ENCODE data around the gene CYSTM1. TPM values are rescaled to one million over a fixed set of nuclear protein-coding genes. Genes with fewer than 3 reads are reported as not detected.

Gene CYSTM1
- polyA plus RNA-seq, 4 donors, result 63.4 to 82.0 (median 74.5) TPM

- no peak for DNase-seq (ENCODE audit: low read depth in 4 of 4, low spot score in 2 of 4)
These were observed 75.4 kb downstream of the CYSTM1 start for GRCh38 chr5:140250386-140250785.

- no peak for DNase-seq (ENCODE audit: low read depth in 4 of 4, low spot score in 2 of 4)
These were observed 76.6 kb downstream of the CYSTM1 start for GRCh38 chr5:140251527-140251973.

DNA sequence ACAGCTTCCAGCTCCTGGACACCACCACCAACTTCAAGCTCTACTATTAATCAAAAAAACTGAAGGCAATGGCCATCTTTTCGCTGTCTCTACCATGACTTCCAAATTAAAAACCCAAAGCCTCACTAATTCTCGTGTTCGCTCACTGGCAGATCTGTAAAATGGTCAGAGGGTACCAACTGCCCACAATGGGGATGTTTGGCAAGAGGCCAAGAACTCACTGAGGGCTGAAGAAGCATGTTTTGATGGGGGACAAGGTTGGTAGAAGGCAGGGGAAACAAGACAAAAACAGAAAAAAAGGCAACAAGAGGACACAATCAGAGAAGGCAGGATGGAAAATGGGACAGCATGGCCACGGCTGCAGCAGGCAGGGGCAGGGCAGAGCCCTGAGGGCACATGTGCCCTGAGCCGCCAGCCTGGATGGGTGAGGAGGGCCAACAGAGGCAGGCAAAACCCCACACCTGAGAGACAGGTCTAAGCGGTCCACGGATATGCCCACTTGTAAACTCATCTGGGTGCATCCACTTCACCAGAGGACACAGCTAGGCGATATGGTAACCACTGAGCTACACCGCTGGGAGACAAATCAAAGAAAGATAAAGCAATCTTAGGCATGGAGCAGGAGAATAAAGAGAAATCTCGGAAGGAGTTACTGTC, 77.6 kb downstream of the CYSTM1 start:
- DNase-seq (ENCODE audit: low read depth in 4 of 4, low spot score in 2 of 4), result no peak

DNA sequence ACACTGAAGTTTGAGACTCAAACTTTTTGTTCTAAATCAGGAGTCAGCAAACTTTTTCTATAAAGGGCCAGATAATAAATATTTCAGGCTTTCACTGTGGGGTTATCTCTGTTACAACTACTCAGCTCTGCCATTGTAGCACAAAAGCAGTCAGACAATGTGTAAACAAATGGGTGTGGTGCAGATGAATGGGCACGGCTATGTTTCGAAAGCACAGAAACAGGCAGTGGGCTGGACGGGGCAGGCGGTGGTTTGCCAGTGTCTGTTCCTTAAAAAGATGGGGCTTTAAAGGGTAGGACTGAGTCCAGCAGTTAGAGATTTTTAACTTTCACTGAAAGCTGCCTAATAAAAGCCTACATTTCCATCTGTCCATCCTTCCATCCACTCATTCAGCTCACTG, 79.0 kb downstream of the CYSTM1 start:
- no peak for DNase-seq (ENCODE audit: low read depth in 4 of 4, low spot score in 2 of 4)

- no peak for DNase-seq (ENCODE audit: low read depth in 4 of 4, low spot score in 2 of 4)
These were observed 80.6 kb downstream of the CYSTM1 start for GRCh38 chr5:140255460-140256157.

DNA sequence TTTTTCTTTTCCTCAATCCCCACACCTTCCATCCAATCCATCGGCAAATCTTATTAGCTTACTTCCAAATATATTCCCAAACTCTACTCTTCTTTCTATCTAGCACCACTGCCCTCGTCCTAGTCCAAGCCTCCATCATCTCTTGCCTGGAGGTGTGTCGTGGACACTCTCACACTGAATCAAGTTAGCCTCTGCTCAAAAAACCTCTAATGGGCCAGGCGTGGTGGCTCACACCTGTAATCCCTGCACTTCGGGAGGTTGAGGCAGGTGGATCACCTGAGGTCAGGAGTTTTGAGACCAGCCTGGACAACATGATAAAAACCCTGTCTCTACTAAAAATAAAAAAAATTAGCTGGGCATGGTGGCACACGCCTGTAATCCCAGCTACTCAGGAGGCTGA, 81.7 kb downstream of the CYSTM1 start:
- no peak for DNase-seq (ENCODE audit: low read depth in 4 of 4, low spot score in 2 of 4)

- DNase-seq (ENCODE audit: low read depth in 4 of 4, low spot score in 2 of 4), result no peak
These were observed 83.0 kb downstream of the CYSTM1 start for GRCh38 chr5:140258016-140258415.

- no peak for DNase-seq (ENCODE audit: low read depth in 4 of 4, low spot score in 2 of 4)
These were observed 83.9 kb downstream of the CYSTM1 start for GRCh38 chr5:140258873-140259272.

DNA sequence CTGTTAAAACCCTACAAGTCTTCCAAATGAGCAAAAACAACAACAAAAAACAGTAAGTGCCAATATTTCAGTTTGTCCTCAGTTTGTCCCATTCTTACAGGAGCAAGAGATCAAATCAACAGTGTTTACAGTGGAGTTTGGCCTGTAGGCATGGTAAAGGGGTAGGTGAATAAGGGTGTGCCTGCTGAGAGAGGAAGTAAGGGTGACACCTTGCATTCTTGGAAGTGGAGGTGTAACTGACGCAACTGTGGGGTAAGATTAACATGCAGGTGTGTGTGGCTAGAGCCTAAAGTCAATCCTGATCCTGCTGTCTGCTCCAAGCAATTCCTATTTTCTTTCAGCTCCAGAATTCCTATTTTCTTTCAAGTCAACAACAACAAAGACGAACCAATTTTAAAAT, 84.5 kb downstream of the CYSTM1 start:
- no peak for DNase-seq (ENCODE audit: low read depth in 4 of 4, low spot score in 2 of 4)

- no peak for DNase-seq (ENCODE audit: low read depth in 4 of 4, low spot score in 2 of 4)
These were observed 85.2 kb downstream of the CYSTM1 start for GRCh38 chr5:140260089-140260656.

- DNase-seq (ENCODE audit: low read depth in 4 of 4, low spot score in 2 of 4), result no peak
These were observed 86.6 kb downstream of the CYSTM1 start for GRCh38 chr5:140261403-140262171.

DNA sequence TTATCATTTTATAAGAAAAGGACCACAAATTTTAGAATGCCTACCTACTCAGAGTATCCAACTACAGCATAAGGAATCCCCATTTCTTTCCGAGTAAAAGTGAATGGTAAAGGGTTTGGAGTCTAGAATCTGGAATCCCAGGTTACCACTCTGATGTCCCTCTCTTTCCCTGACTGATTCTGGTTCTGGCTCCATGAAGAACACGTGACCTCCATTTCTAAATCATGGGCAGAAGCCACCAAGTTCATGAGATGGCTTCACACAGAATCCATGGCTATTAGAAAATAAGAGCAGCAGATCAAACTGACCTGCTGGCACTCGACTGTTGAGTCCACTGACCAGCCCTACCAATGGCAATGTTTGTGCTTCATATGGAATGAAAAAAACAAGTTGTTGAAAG, 87.2 kb downstream of the CYSTM1 start:
- no peak for DNase-seq (ENCODE audit: low read depth in 4 of 4, low spot score in 2 of 4)

DNA sequence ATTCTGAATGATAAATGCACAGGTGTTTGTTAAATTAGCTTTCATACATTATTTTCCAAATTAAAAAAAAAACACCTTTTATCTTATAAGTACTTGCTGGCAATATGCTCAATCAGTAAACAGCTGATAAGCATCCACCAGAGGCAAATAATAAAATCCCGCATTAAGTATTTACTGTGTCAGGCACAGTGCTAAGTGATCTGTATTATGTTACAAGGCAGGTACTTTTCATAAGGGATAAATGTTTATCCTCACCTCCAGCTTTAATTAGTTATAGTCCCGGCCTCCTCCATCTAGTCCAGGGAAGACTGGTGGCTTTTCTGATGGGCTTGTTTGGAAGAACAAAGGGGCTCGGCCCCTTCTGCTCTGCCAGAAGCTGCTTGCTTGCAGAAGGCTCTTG, 87.9 kb downstream of the CYSTM1 start:
- DNase-seq (ENCODE audit: low read depth in 4 of 4, low spot score in 2 of 4), result no peak

DNA sequence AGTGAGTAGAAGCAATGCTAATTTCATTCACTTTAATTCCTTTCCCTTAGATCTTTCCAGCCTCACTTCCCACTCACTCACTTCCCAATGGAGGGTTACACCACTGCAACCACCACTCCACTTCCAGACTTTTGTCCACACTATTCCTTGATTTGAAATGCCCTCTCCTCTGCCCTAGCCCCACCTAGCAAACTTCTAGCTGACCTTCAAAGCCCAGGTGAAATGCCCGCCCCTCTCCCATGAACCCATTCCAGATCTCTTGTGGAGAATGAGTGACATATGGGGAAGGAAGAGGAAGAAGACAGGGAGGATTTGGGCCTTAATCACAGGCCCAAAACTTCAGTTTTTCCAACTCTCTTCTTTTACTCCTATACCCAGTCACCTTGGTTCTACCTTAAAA, 90.9 kb downstream of the CYSTM1 start:
- no peak for DNase-seq (ENCODE audit: low read depth in 4 of 4, low spot score in 2 of 4)

DNA sequence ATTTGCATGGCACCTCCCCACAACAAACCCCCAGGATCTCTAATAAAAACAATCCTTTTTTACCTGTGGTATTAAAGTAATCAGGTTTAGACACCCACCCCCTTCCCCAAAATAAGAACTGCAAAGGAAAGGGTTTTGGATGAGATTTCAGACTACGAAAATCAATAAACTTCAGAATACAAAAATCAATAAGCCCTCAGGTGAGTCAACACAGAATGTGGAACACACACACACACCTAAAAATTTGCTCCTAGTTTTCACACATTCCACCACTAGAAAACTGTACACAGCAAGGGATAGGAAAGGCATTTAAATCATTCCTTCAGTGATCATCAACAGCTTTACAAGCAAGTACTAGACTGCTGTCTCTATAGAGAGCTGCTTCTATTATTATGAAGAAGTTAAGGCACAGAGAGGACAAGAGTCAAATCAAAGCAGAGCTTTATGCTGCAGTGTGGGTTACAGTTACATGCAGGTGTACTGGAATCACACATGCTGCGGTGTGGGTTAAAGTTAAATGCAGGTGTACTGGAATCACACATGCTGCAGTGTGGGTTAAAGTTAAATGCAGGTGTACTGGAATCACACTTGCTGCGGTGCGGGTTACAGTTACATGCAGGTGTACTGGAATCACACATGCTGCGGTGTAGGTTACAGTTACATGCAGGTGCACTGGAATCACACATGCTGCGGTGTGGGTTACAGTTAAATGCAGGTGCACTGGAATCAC, 91.6 kb downstream of the CYSTM1 start:
- no peak for DNase-seq (ENCODE audit: low read depth in 4 of 4, low spot score in 2 of 4)

DNA sequence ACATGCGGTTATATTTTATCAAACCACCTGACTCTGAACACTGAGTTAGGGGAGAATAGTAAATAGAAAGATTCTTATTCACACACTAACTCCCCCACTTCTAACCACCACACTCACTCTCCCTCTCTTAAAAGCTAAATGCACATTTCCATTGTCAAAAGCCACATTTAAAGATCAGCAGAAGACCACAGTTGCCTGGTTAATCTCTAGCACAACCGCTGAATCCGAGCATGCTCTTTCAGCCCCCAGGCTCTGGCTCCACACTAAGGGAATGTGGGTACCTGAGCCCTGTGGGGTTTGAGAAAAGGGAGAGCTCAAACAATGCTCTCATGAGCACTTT, 92.2 kb downstream of the CYSTM1 start:
- no peak for DNase-seq (ENCODE audit: low read depth in 4 of 4, low spot score in 2 of 4)

DNA sequence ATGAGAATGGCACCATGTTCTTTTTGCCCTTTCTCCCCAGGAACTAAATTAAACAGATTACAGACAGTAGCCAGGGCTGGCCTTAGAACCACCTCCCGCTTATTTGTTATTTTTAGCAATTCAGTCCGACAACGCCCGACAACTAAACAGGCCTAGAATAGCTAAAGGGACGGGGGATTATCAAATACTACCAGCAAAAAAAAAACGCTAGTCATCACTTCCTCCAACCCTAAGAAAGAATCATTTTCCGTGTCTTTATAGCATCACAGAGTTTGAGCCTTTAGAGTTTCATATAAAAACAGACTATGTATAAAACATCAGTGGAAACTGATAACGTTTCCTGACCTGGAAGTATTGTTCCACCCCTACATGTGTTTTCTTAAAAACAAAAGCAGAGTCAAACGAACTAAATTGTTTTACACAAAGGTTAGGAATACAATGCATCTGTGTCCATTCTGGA, 92.6 kb downstream of the CYSTM1 start:
- DNase-seq (ENCODE audit: low read depth in 4 of 4, low spot score in 2 of 4), result no peak

DNA sequence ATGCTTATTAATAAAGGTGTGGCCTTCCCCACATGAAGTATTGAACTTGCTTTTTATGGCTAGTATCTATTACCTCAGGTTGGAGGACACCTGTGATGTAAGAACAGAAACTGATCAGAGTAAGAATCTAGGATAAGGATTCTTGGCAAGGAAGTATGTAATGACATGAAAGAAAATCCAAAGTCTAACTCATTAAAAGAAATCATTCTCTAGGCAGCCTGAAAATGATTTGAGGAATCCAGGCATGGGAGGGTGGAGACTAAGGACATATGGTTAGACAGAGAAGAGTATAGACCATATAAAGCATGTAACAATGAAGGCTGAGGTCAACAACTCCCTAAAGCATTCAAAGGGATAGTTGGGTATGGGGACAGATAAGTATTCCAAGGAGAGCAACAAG, 95.0 kb downstream of the CYSTM1 start:
- no peak for DNase-seq (ENCODE audit: low read depth in 4 of 4, low spot score in 2 of 4)

DNA sequence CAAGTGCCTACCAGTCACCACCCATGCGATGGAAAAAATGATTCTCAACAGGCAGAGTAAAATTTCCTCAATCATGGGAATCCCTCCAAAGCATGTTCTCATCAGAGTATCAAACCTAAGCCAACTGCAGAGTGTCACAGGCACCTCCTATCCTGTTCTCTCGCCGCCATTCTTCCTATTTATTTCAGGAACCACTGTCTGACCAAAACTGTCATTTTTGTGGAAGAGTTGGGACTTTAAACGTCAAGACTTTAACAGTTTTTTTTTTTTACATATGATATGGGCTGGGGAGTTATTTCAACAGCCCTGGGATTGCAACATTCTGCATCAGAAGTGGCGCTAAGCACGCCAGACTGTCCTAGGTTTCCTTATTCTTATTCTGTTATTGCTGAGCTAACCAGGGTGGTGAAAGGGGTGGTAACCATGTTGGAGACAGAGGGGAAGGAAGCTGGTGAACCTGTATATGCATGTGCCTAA, 98.5 kb downstream of the CYSTM1 start:
- DNase-seq (ENCODE audit: low read depth in 4 of 4, low spot score in 2 of 4), result no peak

DNA sequence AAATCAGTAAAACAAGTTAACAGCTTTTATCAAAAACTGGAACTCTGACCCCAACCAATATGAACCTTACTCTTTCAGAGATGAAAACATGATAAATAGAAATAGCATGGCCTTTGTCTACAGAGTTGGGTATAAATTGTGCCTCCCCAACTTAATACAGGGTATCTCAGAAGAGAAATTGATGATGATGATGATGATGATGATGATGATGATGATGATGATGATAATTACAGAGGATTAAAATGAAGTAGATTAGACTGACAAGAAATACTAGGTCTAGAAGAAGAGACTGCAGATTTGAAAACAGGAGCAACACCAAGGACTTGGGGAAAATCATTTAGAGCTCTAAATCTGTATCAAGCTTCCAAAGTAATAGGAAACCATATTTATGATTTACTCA, 100.8 kb downstream of the CYSTM1 start:
- DNase-seq (ENCODE audit: low read depth in 4 of 4, low spot score in 2 of 4), result no peak

- DNase-seq (ENCODE audit: low read depth in 4 of 4, low spot score in 2 of 4), result no peak
These were observed 107.3 kb downstream of the CYSTM1 start for GRCh38 chr5:140282266-140282665.
